ENCODE data around the gene SGCD.

GRCh38 chr5:156328766-156329165, 1.8 kb downstream of the SGCD start:
- no peak for TF ChIP-seq CTCF (IDR thresholded peaks at IDR 0.05)
- no peak for TF ChIP-seq POLR2A (IDR thresholded peaks at IDR 0.05)

All from heart left ventricle (tissue), 13 donors.